Keratinocyte (primary cell): ENCODE measurements around the gene DPH2.

Experiments used
- CTCF ChIP-seq, 3 experiments: IDR thresholded peaks in 1 of 3; conservative IDR thresholded peaks in 1 of 3; optimal IDR thresholded peaks in 1 of 3; 2 replicates in 2 of 3; 3 replicates in 1 of 3; pipeline versions ENCODE3 to v1.5.1; 2011; ENCODE audit warnings: low read length in 3 of 3, mild to moderate bottlenecking in 3 of 3, moderate library complexity in 2 of 3, control low read depth in 1 of 3, inconsistent platforms in 1 of 3; ENCODE audit not compliant: insufficient read depth in 2 of 3; ENCODE audit errors: extremely low read depth in 1 of 3
- EZH2 ChIP-seq: IDR thresholded peaks from one replicate; pipeline ENCODE4 v1.6.1; 2012; ENCODE audit warnings: inconsistent platforms, mild to moderate bottlenecking, low read length, moderate library complexity

- TF ChIP-seq CTCF (optimal IDR thresholded peaks at IDR 0.05 in 1 of 3, IDR thresholded peaks at IDR 0.05 in 1 of 3, conservative IDR thresholded peaks at IDR 0.05 in 1 of 3; ENCODE audit: extremely low read depth in 1 of 3, insufficient read depth in 2 of 3, low read length in 3 of 3) (no peak), EZH2 (no peak)
Observed at GRCh38 chr1:43978551-43979260, 8.9 kb downstream of the DPH2 start, which contains the start of gene B4GALT2.
